Uterus (tissue), 4 donors: ENCODE data around the gene F12. TPM values are rescaled to one million over a fixed set of nuclear protein-coding genes. Genes with fewer than 3 reads are reported as not detected.

ENCODE experiments used
- DNase-seq, 2 donors: peaks; one replicate each; pipeline ENCODE4 v3.0.0-alpha.2; 2019 to 2020
- H3K27ac ChIP-seq, 2 donors: fragments of 200-600 bp; sonication (generic); 1 replicate in 1 of 2; 2 replicates in 1 of 2; pipeline ENCODE4 v1.5.1; 2016 to 2018
- H3K27me3 ChIP-seq, 2 donors: fragments of 200-600 bp; sonication (generic); one replicate each; pipeline ENCODE4 v1.5.1; 2018 to 2019; ENCODE audit warnings: control low read depth in 1 of 2
- H3K36me3 ChIP-seq, 2 donors: fragments of 200-600 bp; sonication (generic); one replicate each; pipeline ENCODE4 v1.5.1; 2019; ENCODE audit warnings: control low read depth in 1 of 2
- H3K4me1 ChIP-seq, 2 donors: fragments of 200-600 bp; sonication (generic); one replicate each; pipeline ENCODE4 v1.5.1; 2018 to 2019; ENCODE audit warnings: control low read depth in 1 of 2
- H3K4me3 ChIP-seq, 2 donors: fragments of 200-600 bp; sonication (generic); 1 replicate in 1 of 2; 2 replicates in 1 of 2; pipeline ENCODE4 v1.5.1; 2018 to 2019; ENCODE audit warnings: mild to moderate bottlenecking in 1 of 2
- H3K9me3 ChIP-seq, 2 donors: fragments of 200-600 bp; sonication (generic); one replicate each; pipeline ENCODE4 v1.5.1; 2019; ENCODE audit warnings: control low read depth in 1 of 2
- POLR2A ChIP-seq, 2 donors: fragments of 450-650 bp; IDR thresholded peaks; one replicate each; pipeline ENCODE4 v1.6.1; 2016; ENCODE audit warnings: antibody characterized with exemption in 2 of 2, mild to moderate bottlenecking in 1 of 2, moderate library complexity in 1 of 2
- intact Hi-C: fragments of 100-400 bp; cut with DNase I; formaldehyde crosslinking; loops from one replicate; pipeline ENCODE4 v1.15.1; 2023; ENCODE audit warnings: low total_unique reads
- total RNA-seq, 4 donors: library from RNA; depleted of rRNA in 3 of 4; stranded (reverse); fragments of >200 nt in 3 of 4; gene quantifications; one replicate each; pipeline versions ENCODE4 v1.1.0 to v1.2.4, GENCODE V29; 2014 to 2023
- TF ChIP-seq, protein P1 (sequence below), 4 experiments: fragments of 200-600 bp in 2 of 4; fragments of 450-650 bp in 2 of 4; sonication (generic) in 2 of 4; IDR thresholded peaks; one replicate each; pipeline ENCODE4 v1.5.1; 2016 to 2019; ENCODE audit warnings: antibody characterized with exemption in 4 of 4, mild to moderate bottlenecking in 2 of 4, moderate library complexity in 1 of 4
- donor health status: DM: yes; HTN: yes; CAD: no.

The F12 gene
- total RNA-seq, 4 donors from 2014 or later: 7.6 TPM; not detected in 3

DNA sequence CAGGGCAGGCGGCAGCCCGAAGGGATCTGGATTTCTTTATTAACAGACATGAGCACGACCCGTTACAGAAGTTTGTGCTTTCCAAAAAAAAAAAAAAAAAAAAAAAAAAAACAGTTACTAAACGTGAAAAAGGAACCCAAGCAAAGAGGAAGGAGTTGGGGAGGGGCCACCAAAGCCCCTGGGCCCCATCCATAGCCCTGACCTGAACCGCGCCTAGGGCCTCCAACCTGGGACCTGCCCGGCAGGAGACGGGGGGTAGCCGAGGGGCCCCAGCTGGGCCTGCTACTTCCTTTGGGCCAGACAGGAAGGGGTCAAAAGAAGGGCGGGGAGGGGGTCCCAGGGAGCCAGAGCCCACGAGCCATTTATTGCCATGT lies 47.2 kb upstream of the F12 start:
- Histone ChIP-seq H3K9me3 (no peaks in the 10 kb centered on the region), H3K27ac (peak overlapping the region; percentile 62 to 63)

DNA sequence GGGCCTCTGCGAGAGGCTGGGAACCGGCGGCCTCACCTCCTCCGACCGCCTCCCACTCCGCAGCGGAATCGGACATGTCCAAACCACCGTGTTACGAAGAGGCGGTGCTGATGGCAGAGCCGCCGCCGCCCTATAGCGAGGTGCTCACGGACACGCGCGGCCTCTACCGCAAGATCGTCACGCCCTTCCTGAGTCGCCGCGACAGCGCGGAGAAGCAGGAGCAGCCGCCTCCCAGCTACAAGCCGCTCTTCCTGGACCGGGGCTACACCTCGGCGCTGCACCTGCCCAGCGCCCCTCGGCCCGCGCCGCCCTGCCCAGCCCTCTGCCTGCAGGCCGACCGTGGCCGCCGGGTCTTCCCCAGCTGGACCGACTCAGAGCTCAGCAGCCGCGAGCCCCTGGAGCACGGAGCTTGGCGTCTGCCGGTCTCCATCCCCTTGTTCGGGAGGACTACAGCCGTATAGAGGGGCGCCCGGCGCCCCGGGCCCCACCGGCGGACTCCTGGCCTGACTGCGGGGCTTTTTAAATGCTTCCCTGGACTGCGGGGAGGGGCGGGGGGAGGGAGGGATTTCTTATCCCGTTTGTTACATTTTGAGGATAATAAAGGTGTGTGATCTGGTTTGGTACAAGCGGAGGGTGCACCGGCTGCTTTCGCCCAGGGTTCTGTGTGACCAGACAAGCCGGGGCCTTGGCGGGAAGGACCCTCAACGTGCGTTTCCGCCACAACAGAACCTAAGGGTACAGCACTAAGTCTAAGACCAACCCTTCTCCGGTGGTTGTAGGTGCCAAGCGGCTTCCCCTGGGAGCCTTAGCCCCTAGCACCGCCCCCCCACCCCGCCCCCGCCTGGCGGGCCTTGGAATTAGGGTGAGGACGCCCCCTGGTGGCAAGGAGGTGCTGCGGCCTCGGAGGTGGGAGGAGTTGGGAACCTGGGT lies 46.6 kb upstream of the F12 start:
- peaks cover 0 to 23% of the 10 kb centered on the region in 2 donors for H3K4me1 ChIP-seq
- no peaks in the 10 kb centered on the region for H3K36me3 ChIP-seq
- intact Hi-C loops: no loop called here
- H3K4me3 ChIP-seq: peak overlapping the region; percentile 45 to 48
- H3K27me3 ChIP-seq: no peaks in the 10 kb centered on the region
- peak; percentile 94 to 97 for DNase-seq
- H3K9me3 ChIP-seq: no peaks in the 10 kb centered on the region
- H3K27ac ChIP-seq: peak overlapping the region; percentile 63 to 68
- TF ChIP-seq POLR2A (IDR thresholded peaks at IDR 0.05): no peak
- TF ChIP-seq, protein P1, sequence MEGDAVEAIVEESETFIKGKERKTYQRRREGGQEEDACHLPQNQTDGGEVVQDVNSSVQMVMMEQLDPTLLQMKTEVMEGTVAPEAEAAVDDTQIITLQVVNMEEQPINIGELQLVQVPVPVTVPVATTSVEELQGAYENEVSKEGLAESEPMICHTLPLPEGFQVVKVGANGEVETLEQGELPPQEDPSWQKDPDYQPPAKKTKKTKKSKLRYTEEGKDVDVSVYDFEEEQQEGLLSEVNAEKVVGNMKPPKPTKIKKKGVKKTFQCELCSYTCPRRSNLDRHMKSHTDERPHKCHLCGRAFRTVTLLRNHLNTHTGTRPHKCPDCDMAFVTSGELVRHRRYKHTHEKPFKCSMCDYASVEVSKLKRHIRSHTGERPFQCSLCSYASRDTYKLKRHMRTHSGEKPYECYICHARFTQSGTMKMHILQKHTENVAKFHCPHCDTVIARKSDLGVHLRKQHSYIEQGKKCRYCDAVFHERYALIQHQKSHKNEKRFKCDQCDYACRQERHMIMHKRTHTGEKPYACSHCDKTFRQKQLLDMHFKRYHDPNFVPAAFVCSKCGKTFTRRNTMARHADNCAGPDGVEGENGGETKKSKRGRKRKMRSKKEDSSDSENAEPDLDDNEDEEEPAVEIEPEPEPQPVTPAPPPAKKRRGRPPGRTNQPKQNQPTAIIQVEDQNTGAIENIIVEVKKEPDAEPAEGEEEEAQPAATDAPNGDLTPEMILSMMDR (IDR thresholded peaks at IDR 0.05): peak; percentile 72 to 99 (median 92)

More for the DNA sequence above, 47.2 kb upstream of the F12 start:
- intact Hi-C loops: no loop called here
- Histone ChIP-seq H3K27me3 (no peaks in the 10 kb centered on the region), H3K36me3 (no peaks in the 10 kb centered on the region), H3K4me3 (no peak overlapping the region), H3K4me1 (peaks cover 0 to 23% of the 10 kb centered on the region in 2 donors)
- peak in 1 of 2 donors; percentile 48 for DNase-seq
- no peak for TF ChIP-seq POLR2A (IDR thresholded peaks at IDR 0.05)

DNA sequence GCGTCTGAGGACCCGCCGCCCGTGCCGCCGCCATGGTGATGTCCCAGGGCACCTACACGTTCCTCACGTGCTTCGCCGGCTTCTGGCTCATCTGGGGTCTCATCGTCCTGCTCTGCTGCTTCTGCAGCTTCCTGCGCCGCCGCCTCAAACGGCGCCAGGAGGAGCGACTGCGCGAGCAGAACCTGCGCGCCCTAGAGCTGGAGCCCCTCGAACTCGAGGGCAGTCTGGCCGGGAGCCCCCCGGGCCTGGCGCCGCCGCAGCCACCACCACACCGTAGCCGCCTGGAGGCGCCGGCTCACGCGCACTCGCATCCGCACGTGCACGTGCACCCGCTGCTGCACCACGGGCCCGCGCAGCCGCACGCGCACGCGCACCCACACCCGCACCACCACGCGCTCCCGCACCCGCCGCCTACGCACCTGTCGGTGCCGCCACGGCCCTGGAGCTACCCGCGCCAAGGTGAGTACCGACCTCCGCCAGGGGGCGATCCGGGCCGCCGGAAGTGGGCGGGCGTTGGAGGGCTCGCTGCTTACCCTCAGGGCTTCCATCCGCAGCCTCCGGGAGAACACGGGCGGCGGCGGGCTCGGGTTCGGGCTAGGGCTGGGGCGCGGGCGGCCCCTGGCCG lies 45.8 kb upstream of the F12 start:
- peak in 1 of 2 donors; percentile 28 for TF ChIP-seq POLR2A (IDR thresholded peaks at IDR 0.05)
- TF ChIP-seq, protein P1 (IDR thresholded peaks at IDR 0.05): peak; percentile 50 to 87 (median 80)
- intact Hi-C loops: no loop called here
- peaks cover 0 to 23% of the 10 kb centered on the region in 2 donors for H3K4me1 ChIP-seq
- peak overlapping the region; percentile 45 to 48 for H3K4me3 ChIP-seq
- H3K27me3 ChIP-seq: no peaks in the 10 kb centered on the region
- peak overlapping the region; percentile 63 to 68 for H3K27ac ChIP-seq
- no peaks in the 10 kb centered on the region for H3K36me3 ChIP-seq
- DNase-seq: peak; percentile 76 to 80
- no peaks in the 10 kb centered on the region for H3K9me3 ChIP-seq

DNA sequence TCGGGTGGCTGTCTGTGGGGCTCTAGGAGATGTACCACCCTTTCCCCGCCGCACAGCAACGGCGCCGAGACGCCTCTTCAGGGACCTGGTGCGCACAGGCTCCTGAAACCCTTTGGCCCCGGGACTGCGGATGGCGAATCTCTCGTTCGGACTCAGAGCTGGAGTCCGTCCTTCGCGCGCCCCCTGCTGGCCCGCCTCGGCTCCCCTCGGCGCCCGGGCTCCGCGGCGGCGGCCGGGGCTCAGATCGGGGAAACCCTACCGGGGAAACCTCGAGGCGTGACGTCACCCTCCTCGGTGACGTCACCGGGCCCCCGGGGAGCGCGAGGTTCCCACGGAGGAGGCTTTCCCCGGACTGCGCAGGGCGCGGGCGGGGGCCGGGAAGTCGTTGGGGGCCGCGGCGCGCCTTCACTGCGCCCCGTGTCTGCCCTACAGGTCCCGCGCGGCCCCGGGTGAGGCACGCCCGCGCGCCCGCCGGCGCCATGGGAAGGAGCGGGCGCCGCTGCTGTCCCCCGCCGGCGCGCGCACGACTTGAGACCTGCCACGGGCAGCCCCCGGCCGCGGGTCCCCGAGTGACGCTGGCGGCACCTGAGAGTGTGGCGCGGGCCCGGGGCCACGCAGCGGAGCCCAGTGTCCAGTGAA lies 45.2 kb upstream of the F12 start:
- Histone ChIP-seq H3K27me3 (no peaks in the 10 kb centered on the region), H3K27ac (peak overlapping the region; percentile 63 to 68), H3K36me3 (no peaks in the 10 kb centered on the region), H3K4me1 (peaks cover 0 to 23% of the 10 kb centered on the region in 2 donors), H3K9me3 (no peaks in the 10 kb centered on the region), H3K4me3 (peak overlapping the region; percentile 45 to 48)
- intact Hi-C loops: loop anchor here (5.0 kb wide), 1 partner anchor 52 kb away; the partner anchor contains the start of gene PFN3
- DNase-seq: peak; percentile 88 to 93
- peak in 1 of 2 donors; percentile 33 for TF ChIP-seq POLR2A (IDR thresholded peaks at IDR 0.05)
- TF ChIP-seq, protein P1 (IDR thresholded peaks at IDR 0.05): peak; percentile 87 to 98 (median 94)

DNA sequence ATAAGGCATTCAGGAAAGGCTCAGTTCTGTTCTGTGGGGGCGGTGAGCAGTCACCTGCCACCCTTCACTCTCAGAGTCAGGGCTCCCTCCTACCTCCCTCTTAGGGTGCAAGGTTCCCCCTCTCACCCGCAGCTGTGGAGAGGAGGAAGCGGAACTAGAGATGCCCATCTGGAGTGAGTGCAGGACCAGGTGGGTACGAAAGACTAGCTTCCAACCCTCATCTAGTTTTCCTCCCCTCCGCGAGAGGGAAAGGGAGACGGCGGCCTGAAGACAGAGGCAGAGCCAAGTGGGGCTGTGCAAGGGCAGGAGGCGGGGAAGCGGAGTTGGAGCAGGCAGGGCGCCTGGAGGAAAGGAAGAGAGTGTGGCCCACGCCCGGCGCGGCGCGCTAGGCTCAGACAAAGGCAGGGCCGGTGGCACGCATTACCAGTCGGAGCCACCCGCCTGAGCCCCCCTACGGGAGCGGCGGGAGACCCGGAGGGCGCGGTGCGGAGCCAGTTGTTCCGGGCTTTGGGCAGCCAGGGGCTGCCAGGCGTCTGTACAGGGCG lies 44.6 kb upstream of the F12 start:
- intact Hi-C loops: loop anchor here (5.0 kb wide), 1 partner anchor 52 kb away; the partner anchor contains the start of gene PFN3
- TF ChIP-seq POLR2A (IDR thresholded peaks at IDR 0.05): no peak
- TF ChIP-seq, protein P1 (IDR thresholded peaks at IDR 0.05): no peak
- H3K9me3 ChIP-seq: no peaks in the 10 kb centered on the region
- H3K36me3 ChIP-seq: no peaks in the 10 kb centered on the region
- DNase-seq: peak in 1 of 2 donors; percentile 52
- H3K4me3 ChIP-seq: peak overlapping the region; percentile 45 to 48
- peak overlapping the region in 1 of 2 donors; percentile 45 for H3K27ac ChIP-seq
- H3K4me1 ChIP-seq: peaks cover 0 to 23% of the 10 kb centered on the region in 2 donors
- no peaks in the 10 kb centered on the region for H3K27me3 ChIP-seq
